HUES64 (cell line): ENCODE measurements around the gene CST11.

Source experiments
- H3K27ac ChIP-seq: 2 replicates; pipeline ENCODE4 v1.7.0; 2013; ENCODE audit warnings: low read depth, low read length, inconsistent platforms
- H3K27me3 ChIP-seq: 2 replicates; pipeline ENCODE4 v1.6.1; 2013; ENCODE audit warnings: mild to moderate bottlenecking, low read length; ENCODE audit not compliant: insufficient read depth
- H3K36me3 ChIP-seq: 2 replicates; pipeline ENCODE4 v1.6.1; 2013; ENCODE audit warnings: mild to moderate bottlenecking, low read length; ENCODE audit not compliant: insufficient read depth
- H3K4me1 ChIP-seq: 2 replicates; pipeline ENCODE4 v1.6.1; 2013; ENCODE audit warnings: mild to moderate bottlenecking, low read length, moderate library complexity; ENCODE audit not compliant: insufficient read depth
- H3K4me3 ChIP-seq: 2 replicates; pipeline ENCODE4 v1.5.1; 2013; ENCODE audit warnings: mild to moderate bottlenecking, low read length, moderate library complexity
- H3K9ac ChIP-seq: 2 replicates; pipeline ENCODE4 v1.6.1; 2013; ENCODE audit warnings: mild to moderate bottlenecking, low read depth, low read length
- H3K9me3 ChIP-seq: 2 replicates; pipeline ENCODE4 v1.6.1; 2013; ENCODE audit warnings: low read depth, low read length; ENCODE audit not compliant: insufficient read depth
- WGBS: fragments of 150-250, 120-280 bp; methylation state at CpG from one replicate; pipeline ENCODE4 v1.1.7; 2013; ENCODE audit warnings: missing lambda C conversion rate; 5-methylcytosine and 5-hydroxymethylcytosine counted together

CST11 gene

DNA sequence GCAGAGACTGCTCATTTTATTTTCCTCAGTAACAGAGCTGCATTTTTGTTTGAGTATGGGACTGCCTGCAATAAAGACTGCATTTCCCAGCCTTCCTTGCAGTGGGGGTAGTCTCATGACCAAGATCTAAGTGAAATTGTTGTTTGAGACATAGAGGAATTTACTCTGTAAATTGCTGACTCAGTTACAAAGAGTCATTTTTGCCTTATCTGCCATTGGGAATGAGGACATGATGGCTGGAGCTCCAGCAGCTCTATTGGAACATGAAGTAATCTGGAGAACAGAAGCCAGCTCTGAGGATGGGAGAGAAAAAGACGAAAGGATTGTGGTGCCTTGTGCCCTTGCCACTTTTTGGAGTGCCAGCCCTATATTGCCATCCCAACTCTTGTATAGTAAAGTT is 2.1 kb upstream of the CST11 start:
- Histone ChIP-seq H3K36me3 (no peaks in the 10 kb centered on the region), H3K9ac (no peak overlapping the region), H3K9me3 (no peaks in the 10 kb centered on the region), H3K4me3 (no peak overlapping the region), H3K27ac (no peak overlapping the region), H3K27me3 (no peaks in the 10 kb centered on the region), H3K4me1 (no peaks in the 10 kb centered on the region)
- WGBS = 100% methylated on average over 1 of the region's 1 CpG

DNA sequence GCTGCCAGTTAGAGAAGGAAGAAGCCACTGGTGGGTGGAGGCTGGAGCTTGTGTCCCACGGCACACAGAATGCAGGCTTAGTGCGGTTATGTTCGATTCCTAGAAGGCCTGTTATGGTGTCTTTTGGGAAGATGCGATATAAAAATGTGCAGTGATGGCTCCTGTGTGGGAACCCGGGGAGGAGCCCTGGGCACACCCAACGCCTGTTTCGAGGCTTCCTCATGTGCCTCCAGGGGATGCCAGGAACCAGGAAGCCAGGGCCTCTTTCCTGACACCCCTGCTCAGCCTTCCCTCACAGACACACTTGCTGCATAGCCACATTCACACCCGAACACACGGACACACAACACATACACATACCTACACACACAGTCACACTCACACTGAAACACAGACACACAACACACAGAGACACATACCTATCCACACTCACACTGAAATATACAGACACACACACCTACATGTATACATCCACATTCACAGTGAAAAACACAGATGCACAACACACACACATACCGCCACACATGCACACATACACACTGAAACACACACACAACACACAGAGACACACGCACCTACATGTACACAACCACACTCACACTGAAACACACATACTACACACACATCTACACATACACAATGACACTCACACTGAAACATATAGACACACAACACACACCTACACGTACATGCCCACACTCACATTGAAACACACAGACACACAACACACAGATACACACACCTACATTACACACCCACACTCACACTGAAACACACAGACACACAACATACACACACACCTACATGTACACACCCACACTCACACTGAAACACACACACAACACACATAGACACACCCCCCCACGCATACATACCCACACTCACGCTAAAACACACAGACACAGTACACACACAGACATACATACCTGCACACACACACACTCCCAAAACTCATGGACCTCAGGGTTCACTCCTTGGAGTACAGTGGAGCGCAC is 1.2 kb upstream of the CST11 start:
- H3K27me3 ChIP-seq = no peaks in the 10 kb centered on the region
- H3K4me3 ChIP-seq = no peak overlapping the region
- no peaks in the 10 kb centered on the region for H3K9me3 ChIP-seq
- H3K36me3 ChIP-seq = no peaks in the 10 kb centered on the region
- H3K27ac ChIP-seq = no peak overlapping the region
- H3K4me1 ChIP-seq = no peaks in the 10 kb centered on the region
- no peak overlapping the region for H3K9ac ChIP-seq
- WGBS = 94% methylated on average over 15 of the region's 15 CpGs

DNA sequence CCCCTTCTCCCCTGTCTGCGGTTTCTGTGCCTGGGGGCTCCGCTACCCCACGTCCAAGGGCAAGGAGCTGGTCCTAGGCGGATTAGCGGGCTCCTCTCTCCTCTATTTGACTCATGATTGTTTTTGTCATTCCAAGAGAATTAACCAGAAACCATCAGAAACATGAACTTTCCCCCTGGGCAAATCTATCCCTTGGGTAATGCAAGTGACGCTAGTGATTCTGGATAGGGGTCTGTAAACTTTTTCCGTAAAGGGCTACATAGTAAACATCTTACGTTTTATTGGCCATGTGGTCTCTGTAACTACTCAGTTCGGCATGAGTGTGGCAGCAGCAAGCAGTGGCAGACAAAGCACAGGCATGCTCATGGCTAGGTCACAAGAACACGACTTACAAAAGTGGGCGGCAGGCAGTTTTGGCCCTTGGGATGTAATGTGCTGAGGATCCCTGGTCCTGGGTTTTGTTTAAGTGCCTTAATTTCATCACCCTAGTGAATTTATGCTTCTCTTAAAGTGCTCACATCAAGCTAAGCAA is 654 bp downstream of the CST11 start:
- H3K4me1 ChIP-seq = no peaks in the 10 kb centered on the region
- H3K9ac ChIP-seq = no peak overlapping the region
- H3K27me3 ChIP-seq = no peaks in the 10 kb centered on the region
- 93% methylated on average over 11 of the region's 11 CpGs for WGBS
- no peaks in the 10 kb centered on the region for H3K9me3 ChIP-seq
- H3K36me3 ChIP-seq = no peaks in the 10 kb centered on the region
- no peak overlapping the region for H3K4me3 ChIP-seq
- no peak overlapping the region for H3K27ac ChIP-seq

DNA sequence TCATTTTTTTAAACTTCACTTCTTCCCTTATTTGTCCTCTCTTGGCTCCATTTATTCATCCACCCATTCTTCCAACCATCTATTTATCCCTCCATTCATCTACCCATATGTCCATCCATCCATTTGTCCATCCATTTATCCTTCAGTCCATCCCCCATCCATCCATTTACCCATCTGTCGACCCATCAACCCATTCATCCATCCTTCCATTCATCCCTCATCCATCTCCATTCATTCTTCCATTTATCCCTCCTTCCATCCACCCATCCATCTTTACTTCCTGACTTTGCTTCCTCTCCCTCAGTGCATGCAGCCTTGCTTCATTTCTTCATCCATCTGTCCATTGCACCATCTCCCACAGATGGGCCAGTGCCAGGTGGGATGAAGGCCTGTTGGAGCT is 1.8 kb downstream of the CST11 start:
- no peak overlapping the region for H3K27ac ChIP-seq
- no peaks in the 10 kb centered on the region for H3K4me1 ChIP-seq
- no peak overlapping the region for H3K4me3 ChIP-seq
- WGBS = 90% methylated on average over 1 of the region's 1 CpG
- no peak overlapping the region for H3K9ac ChIP-seq
- no peaks in the 10 kb centered on the region for H3K9me3 ChIP-seq
- H3K27me3 ChIP-seq = no peaks in the 10 kb centered on the region
- no peaks in the 10 kb centered on the region for H3K36me3 ChIP-seq

DNA sequence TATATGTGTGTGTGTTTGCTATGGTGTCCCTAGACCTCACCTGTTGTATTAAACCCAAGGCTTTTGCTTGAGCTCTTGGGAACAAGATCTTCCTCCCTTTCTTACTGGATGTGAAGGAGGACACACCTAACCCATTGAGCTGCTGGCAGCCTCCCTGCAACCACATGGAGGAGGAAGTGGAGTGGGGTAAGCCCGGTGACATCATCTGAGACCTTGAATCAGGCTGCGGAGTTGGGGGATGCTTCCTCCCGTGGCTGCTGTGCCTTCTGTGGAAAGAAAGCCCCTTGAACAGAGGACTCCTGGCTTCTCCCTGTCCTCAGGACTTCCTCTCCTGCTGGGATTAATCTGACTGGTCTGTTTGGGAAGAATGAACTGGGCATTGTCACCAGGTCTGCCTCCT is 3.3 kb downstream of the CST11 start:
- H3K36me3 ChIP-seq = no peaks in the 10 kb centered on the region
- WGBS = 73% methylated on average over 3 of the region's 3 CpGs
- no peaks in the 10 kb centered on the region for H3K27me3 ChIP-seq
- no peak overlapping the region for H3K9ac ChIP-seq
- H3K4me3 ChIP-seq = no peak overlapping the region
- H3K27ac ChIP-seq = no peak overlapping the region
- no peaks in the 10 kb centered on the region for H3K9me3 ChIP-seq
- no peaks in the 10 kb centered on the region for H3K4me1 ChIP-seq

DNA sequence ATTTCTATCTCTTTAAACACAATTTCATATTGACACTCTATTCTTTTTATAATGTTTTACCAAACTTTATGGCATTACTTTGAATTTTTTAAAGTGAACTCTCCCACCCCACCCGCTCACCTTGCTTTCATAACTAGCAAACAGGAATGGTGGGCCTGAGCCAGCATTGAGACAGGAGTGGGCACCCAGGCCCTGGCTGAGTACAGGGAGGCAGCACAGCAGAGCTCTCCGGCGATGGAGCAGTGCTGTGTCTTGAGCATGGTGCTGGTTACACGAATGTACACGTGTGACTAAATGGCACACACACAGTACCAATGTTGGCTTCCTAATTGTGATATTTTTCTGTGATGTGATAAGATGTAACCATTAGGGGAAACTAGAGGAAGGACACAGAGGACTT is 4.5 kb downstream of the CST11 start:
- H3K4me3 ChIP-seq = no peak overlapping the region
- H3K27me3 ChIP-seq = no peaks in the 10 kb centered on the region
- H3K4me1 ChIP-seq = no peaks in the 10 kb centered on the region
- WGBS = 98% methylated on average over 5 of the region's 5 CpGs
- H3K9ac ChIP-seq = no peak overlapping the region
- no peaks in the 10 kb centered on the region for H3K36me3 ChIP-seq
- no peak overlapping the region for H3K27ac ChIP-seq
- H3K9me3 ChIP-seq = no peaks in the 10 kb centered on the region

DNA sequence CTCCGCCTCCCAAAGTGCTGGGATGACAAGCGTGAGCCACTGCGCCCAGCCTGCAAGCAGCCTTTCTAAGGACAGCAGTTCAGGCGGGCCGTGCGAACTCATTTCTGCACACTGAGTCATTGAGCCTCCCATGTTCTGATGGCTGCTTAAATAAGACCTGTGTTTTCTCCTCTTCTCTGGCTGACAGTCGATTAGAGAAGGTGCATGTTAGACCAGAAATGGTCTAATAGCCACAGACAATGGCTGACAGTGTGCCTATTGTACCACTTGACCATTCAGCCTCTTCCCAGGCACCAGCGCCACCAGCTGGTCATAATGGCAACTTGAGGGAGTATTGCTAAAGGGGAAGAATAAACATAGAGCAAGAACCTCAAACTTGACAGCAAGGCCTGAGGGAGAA is 6.2 kb downstream of the CST11 start:
- Histone ChIP-seq H3K27me3 (no peaks in the 10 kb centered on the region), H3K4me3 (no peak overlapping the region), H3K9me3 (no peaks in the 10 kb centered on the region), H3K27ac (no peak overlapping the region), H3K36me3 (no peaks in the 10 kb centered on the region), H3K4me1 (no peaks in the 10 kb centered on the region), H3K9ac (no peak overlapping the region)
- WGBS = 86% methylated on average over 8 of the region's 8 CpGs

DNA sequence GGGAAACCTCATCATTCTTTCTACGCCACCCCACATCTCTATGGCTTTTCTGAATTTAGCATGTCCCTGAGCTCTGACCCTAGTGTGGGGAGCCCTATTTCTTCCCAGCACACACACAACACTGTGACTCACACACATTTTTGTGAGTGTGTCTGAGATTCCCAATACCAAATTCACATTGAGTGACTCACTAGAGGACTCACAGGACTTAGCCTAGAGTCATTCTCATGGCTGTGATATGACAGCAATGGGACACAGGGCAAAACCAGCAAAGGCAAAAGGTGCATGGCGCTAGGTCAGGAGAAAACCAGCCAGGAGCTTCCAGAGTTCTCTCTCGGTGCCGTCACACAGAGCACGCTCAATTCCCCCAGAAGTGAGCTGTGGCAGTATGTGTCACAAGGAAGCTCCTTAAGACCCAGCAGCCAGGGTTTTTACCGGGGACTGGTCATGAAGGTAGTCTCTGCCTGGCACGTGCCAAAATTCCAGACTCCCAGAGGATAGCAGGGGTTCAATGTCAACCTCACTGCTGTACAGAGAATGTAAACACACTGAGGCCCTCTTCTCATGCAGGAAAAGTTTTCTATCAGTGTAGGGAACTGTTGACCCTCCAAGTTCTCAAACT is 7.0 kb downstream of the CST11 start:
- H3K9me3 ChIP-seq = no peaks in the 10 kb centered on the region
- no peak overlapping the region for H3K9ac ChIP-seq
- no peak overlapping the region for H3K27ac ChIP-seq
- no peaks in the 10 kb centered on the region for H3K36me3 ChIP-seq
- H3K27me3 ChIP-seq = no peaks in the 10 kb centered on the region
- no peaks in the 10 kb centered on the region for H3K4me1 ChIP-seq
- WGBS = 91% methylated on average over 7 of the region's 7 CpGs
- no peak overlapping the region for H3K4me3 ChIP-seq

DNA sequence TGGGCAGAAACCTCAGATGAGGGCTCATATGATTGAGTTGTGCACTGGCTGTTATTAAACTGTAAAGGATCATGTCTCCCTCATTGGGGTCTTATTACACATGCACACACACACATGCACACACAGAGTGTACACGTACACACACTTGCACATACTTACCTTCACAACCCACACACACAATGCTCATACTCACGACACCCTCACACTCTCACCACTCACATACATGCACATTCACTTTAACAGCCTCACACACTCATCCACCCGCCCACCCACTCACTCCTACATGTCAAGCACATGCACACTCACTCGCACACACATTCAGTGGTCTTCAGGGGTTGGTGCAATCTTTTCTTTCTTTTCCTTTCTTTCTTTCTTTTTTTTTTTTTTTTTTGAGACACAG is 7.8 kb downstream of the CST11 start:
- H3K27ac ChIP-seq = no peak overlapping the region
- H3K9ac ChIP-seq = no peak overlapping the region
- H3K27me3 ChIP-seq = no peaks in the 10 kb centered on the region
- no peaks in the 10 kb centered on the region for H3K4me1 ChIP-seq
- no peaks in the 10 kb centered on the region for H3K9me3 ChIP-seq
- H3K36me3 ChIP-seq = no peaks in the 10 kb centered on the region
- no peak overlapping the region for H3K4me3 ChIP-seq
- WGBS = 92% methylated on average over 4 of the region's 4 CpGs

DNA sequence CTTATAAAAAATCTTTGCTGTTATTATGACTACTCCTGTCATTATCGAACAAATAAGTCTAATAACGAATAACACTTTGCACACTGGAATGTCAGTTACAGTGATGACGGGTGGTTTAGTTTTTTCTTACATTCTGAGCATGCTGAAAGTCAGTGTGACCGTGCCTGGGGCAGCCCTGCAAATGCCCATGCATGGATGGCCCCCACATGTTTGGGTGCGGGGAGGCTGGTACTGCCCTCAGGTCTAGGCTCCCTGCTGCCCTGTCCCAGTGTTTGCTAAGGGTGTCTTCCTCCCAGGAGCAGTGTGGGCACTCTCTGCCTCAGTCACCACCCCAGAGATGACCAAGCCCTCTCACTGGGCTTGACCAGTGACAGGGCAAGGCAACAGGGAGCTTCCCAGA is 10.2 kb downstream of the CST11 start:
- Histone ChIP-seq H3K4me3 (no peak overlapping the region), H3K36me3 (no peaks in the 10 kb centered on the region), H3K9me3 (no peaks in the 10 kb centered on the region), H3K27me3 (no peaks in the 10 kb centered on the region), H3K27ac (no peak overlapping the region), H3K9ac (no peak overlapping the region), H3K4me1 (no peaks in the 10 kb centered on the region)
- WGBS = 94% methylated on average over 5 of the region's 5 CpGs

DNA sequence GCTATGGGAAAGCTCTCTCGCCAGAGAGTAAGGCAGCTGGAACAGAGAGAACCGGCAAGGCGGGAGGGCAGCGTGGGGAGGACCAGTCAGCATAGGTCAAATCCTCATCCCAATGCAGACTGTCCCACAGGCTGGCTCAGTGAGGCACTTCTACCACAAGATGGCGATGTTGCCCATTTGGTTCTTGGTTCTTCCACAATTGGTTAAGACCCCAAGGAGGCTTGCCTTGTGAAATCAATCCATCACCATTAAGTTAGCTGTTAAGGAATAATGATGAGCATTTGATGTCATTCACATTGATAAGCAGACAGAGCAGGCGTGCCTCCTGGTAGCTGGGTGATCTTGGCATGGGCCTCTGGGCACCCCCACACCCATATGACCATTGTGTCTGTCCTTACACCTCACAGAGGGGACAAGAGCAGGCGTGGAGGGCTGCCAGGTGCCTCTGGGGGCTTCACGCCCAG is 10.8 kb downstream of the CST11 start:
- H3K27me3 ChIP-seq = no peaks in the 10 kb centered on the region
- H3K4me3 ChIP-seq = no peak overlapping the region
- no peaks in the 10 kb centered on the region for H3K36me3 ChIP-seq
- 28% methylated on average over 8 of the region's 8 CpGs for WGBS
- H3K4me1 ChIP-seq = no peaks in the 10 kb centered on the region
- H3K9me3 ChIP-seq = no peaks in the 10 kb centered on the region
- H3K27ac ChIP-seq = no peak overlapping the region
- H3K9ac ChIP-seq = no peak overlapping the region
